Lower lobe of right lung (tissue), 2 donors: Measurements from ENCODE around the gene FLRT1. TPM values are rescaled to one million over a fixed set of nuclear protein-coding genes. Genes with fewer than 3 reads are reported as not detected.
A peak's percentile ranks its signal among the peaks of the same experiment; 100 is the strongest.

Experiments
- ATAC-seq, 2 donors: fragments of 200-7000 bp; cut with Tn5 transposase; one replicate each; pipeline ENCODE4 v1.9.1; 2020 to 2022; ENCODE audit warnings: mild to moderate bottlenecking in 2 of 2, moderate library complexity in 2 of 2
- DNase-seq: peaks from one replicate; pipeline ENCODE4 v3.0.0-alpha.2; 2020
- H3K27ac ChIP-seq: fragments of 200-600 bp; one replicate; pipeline ENCODE4 v1.8.0; 2022
- H3K27me3 ChIP-seq: fragments of 200-600 bp; one replicate; pipeline ENCODE4 v1.8.0; 2022; ENCODE audit warnings: low read depth
- H3K36me3 ChIP-seq: fragments of 200-600 bp; one replicate; pipeline ENCODE4 v1.8.0; 2022; ENCODE audit warnings: mild to moderate bottlenecking
- H3K4me1 ChIP-seq: fragments of 200-600 bp; one replicate; pipeline ENCODE4 v1.8.0; 2022
- H3K4me3 ChIP-seq: fragments of 200-600 bp; one replicate; pipeline ENCODE4 v1.8.0; 2022; ENCODE audit warnings: mild to moderate bottlenecking
- H3K9me3 ChIP-seq: fragments of 200-600 bp; one replicate; pipeline ENCODE4 v1.8.0; 2022
- intact Hi-C: fragments of 100-400 bp; cut with DNase I; formaldehyde crosslinking; loops from one replicate; pipeline ENCODE4 v1.11.0; 2022
- total RNA-seq: library from RNA; stranded (reverse); fragmentation: NEBNext Ultra II Directional; extraction: Animal tissue kit (Norgen Biotek cat#: 25700); gene quantifications from one replicate; pipeline ENCODE4 v1.2.1, GENCODE V29; 2021
- TF ChIP-seq, protein P1 (sequence below): fragments of 200-600 bp; IDR thresholded peaks from one replicate; pipeline ENCODE4 v1.8.0; 2022; ENCODE audit warnings: antibody characterized with exemption, mild to moderate bottlenecking
- donor health status: DM: no; HTN: yes; CAD: no; lungs with severe emphysema.

Gene FLRT1
- total RNA-seq, 1 donor from 2014 or later: not detected

DNA sequence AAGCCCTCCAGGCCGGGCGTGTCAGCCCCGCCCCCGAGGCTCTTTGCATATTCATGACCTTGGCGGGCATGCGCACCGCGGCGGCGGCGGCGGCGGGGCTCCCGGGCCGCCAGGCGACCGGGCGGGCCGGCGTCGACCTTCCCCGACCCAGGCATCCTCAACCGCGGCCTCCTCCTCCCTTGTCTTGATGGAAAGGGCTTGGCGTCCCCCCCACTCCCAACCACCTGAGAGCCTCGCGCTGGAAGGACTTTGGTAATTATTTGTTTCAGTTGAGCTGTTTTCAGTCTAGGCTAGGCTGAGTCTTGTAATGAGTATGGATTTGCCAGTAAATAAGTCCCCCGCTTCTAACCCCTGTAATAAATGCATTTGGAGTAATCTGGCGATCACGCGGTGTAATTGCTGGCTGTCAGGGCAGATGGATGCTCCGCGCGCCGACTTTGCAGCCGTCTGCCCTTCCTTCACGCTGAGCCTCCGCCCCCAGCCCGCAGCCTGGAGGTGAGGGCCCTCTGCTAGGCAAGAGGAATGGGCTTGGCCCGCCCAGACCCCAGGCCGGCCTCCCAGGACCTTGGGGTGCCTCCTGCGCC is 25.2 kb downstream of the FLRT1 start:
- H3K9me3 ChIP-seq: no peaks in the 10 kb centered on the region

GRCh38 chr11:64062185-64063039 is 26.7 kb downstream of the FLRT1 start:
- Histone ChIP-seq H3K9me3 (no peaks in the 10 kb centered on the region), H3K4me1 (peaks cover 11% of the 10 kb centered on the region), H3K27me3 (peaks cover 30% of the 10 kb centered on the region), H3K36me3 (no peaks in the 10 kb centered on the region), H3K27ac (no peak overlapping the region), H3K4me3 (no peak overlapping the region)
- no peak for ATAC-seq
- DNase-seq: no peak
- intact Hi-C loops: no loop called here
- TF ChIP-seq, protein P1, sequence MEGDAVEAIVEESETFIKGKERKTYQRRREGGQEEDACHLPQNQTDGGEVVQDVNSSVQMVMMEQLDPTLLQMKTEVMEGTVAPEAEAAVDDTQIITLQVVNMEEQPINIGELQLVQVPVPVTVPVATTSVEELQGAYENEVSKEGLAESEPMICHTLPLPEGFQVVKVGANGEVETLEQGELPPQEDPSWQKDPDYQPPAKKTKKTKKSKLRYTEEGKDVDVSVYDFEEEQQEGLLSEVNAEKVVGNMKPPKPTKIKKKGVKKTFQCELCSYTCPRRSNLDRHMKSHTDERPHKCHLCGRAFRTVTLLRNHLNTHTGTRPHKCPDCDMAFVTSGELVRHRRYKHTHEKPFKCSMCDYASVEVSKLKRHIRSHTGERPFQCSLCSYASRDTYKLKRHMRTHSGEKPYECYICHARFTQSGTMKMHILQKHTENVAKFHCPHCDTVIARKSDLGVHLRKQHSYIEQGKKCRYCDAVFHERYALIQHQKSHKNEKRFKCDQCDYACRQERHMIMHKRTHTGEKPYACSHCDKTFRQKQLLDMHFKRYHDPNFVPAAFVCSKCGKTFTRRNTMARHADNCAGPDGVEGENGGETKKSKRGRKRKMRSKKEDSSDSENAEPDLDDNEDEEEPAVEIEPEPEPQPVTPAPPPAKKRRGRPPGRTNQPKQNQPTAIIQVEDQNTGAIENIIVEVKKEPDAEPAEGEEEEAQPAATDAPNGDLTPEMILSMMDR: no peak

More for the DNA sequence above, 25.2 kb downstream of the FLRT1 start:
- intact Hi-C loops: no loop called here
- peaks cover 11% of the 10 kb centered on the region for H3K4me1 ChIP-seq
- no peak overlapping the region for H3K27ac ChIP-seq
- TF ChIP-seq, protein P1: no peak
- peaks cover 30% of the 10 kb centered on the region for H3K27me3 ChIP-seq
- no peaks in the 10 kb centered on the region for H3K36me3 ChIP-seq
- peak overlapping the region; percentile 49 for H3K4me3 ChIP-seq
- DNase-seq (peak; percentile 72), ATAC-seq (peak; percentile 45 to 69)

DNA sequence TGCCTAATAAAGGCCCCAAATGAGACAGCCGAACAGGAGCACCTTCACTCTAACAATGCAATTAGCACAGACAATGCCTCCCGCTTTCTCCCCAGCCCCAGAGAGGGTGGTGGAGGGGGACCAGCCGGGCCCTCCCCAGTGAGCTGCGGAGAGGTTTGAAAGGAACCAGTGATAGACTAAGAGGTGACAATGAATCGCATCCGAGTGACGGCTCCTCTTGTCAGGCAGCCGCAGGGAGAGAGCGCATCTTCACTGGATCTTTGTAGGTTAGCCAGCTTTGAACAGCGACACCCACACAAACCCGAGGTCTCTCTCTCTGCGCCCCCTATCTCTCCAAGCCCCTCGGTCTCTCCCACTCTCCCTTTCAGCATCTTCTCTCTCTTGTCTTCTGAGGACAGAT is 28.0 kb downstream of the FLRT1 start:
- no peak for ATAC-seq
- peaks cover 30% of the 10 kb centered on the region for H3K27me3 ChIP-seq
- TF ChIP-seq, protein P1: no peak
- H3K4me3 ChIP-seq: no peak overlapping the region
- H3K4me1 ChIP-seq: peaks cover 11% of the 10 kb centered on the region
- no peak for DNase-seq
- intact Hi-C loops: no loop called here
- no peak overlapping the region for H3K27ac ChIP-seq
- H3K36me3 ChIP-seq: no peaks in the 10 kb centered on the region
- H3K9me3 ChIP-seq: no peaks in the 10 kb centered on the region

DNA sequence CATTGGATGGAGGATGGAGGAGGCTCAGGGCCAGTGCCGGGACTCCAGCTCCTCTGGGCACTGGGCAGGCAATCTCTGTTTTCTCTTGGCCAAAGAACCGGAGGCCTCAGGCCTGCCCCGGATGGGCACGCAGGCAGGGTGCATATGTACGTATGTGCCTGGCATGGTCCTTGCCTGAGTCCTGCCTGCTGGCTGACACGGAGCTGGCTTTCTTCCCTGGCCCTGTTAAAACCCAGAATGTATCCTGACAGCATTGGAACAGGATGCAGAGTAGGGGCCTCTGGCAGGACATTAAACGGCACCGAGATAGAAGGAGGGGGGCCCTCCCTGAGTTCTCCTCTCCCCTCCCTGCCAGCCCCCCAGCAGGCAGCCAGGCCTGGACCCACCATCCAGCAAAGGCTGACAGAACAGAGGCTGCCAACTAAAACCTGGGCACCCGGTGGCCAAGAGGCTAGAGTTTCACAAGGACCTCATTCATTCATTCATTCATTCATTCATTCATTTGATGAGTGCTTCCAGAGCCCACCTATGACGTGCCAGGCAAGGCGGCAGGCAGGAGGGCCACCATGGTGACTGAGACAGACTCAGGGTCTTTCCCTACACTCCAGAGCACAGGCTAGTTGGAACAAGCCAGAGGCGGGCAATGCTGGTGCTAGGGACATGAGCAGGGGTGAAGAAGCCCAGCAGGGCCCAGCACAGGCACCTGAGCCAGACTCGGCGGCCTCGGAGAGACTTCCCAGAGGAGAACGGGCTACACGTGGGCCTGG is 28.8 kb downstream of the FLRT1 start:
- no peak for DNase-seq
- Histone ChIP-seq H3K9me3 (no peaks in the 10 kb centered on the region), H3K27ac (no peak overlapping the region), H3K36me3 (no peaks in the 10 kb centered on the region), H3K27me3 (peaks cover 30% of the 10 kb centered on the region), H3K4me1 (peaks cover 11% of the 10 kb centered on the region), H3K4me3 (no peak overlapping the region)
- intact Hi-C loops: no loop called here
- no peak for ATAC-seq
- TF ChIP-seq, protein P1: no peak

GRCh38 chr11:64065141-64065465 is 29.4 kb downstream of the FLRT1 start:
- H3K9me3 ChIP-seq: no peaks in the 10 kb centered on the region
- TF ChIP-seq, protein P1: no peak
- ATAC-seq: no peak
- intact Hi-C loops: no loop called here
- H3K4me3 ChIP-seq: no peak overlapping the region
- no peak for DNase-seq
- peaks cover 25% of the 10 kb centered on the region for H3K27me3 ChIP-seq
- peaks cover 11% of the 10 kb centered on the region for H3K4me1 ChIP-seq
- H3K27ac ChIP-seq: no peak overlapping the region
- H3K36me3 ChIP-seq: no peaks in the 10 kb centered on the region
